Lower leg skin (tissue), 4 donors: ENCODE data around the gene RERE. TPM values are rescaled to one million over a fixed set of nuclear protein-coding genes. Genes with fewer than 3 reads are reported as not detected.

ENCODE experiments used
- DNase-seq, 2 donors: peaks; one replicate each; pipeline ENCODE4 v3.0.0-alpha.2; 2019; ENCODE audit warnings: low spot score in 2 of 2
- H3K4me3 ChIP-seq: fragments of 200-600 bp; sonication (generic); 2 replicates; pipeline ENCODE4 v1.5.1; 2017; ENCODE audit warnings: mild to moderate bottlenecking, low read depth; ENCODE audit not compliant: poor library complexity, severe bottlenecking
- CTCF ChIP-seq, 3 donors: fragments of 450-650 bp; IDR thresholded peaks; one replicate each; pipeline ENCODE4 v1.5.1; 2016; ENCODE audit warnings: antibody characterized with exemption in 3 of 3, mild to moderate bottlenecking in 3 of 3, moderate library complexity in 2 of 3
- POLR2A ChIP-seq, 2 donors: fragments of 450-650 bp; IDR thresholded peaks; one replicate each; pipeline ENCODE4 v1.6.1; 2016 to 2017; ENCODE audit warnings: antibody characterized with exemption in 2 of 2, mild to moderate bottlenecking in 1 of 2, moderate library complexity in 1 of 2
- WGBS, 2 donors: methylation state at CpG; one replicate each; pipeline ENCODE4 v1.1.5; 2018; 5-methylcytosine and 5-hydroxymethylcytosine counted together
- intact Hi-C: fragments of 100-400 bp; cut with DNase I; formaldehyde crosslinking; loops from one replicate; pipeline ENCODE4 v1.15.0; 2023; ENCODE audit warnings: low total_unique reads
- total RNA-seq, 4 donors: library from RNA; depleted of rRNA; stranded (reverse); fragments of >200 nt; gene quantifications; one replicate each; pipeline ENCODE4 v1.1.0, GENCODE V29; 2016

The RERE gene
- total RNA-seq, 4 donors from 2014 or later = 41.0 to 84.9 (median 76.8) TPM

- 69 to 76% methylated on average over 1 of the region's 1 CpG for WGBS, 2 donors
- intact Hi-C loops = no loop called here
- no peak for DNase-seq
- H3K4me3 ChIP-seq = no peak overlapping the region
- TF ChIP-seq CTCF (IDR thresholded peaks at IDR 0.05) = no peak
- TF ChIP-seq POLR2A (IDR thresholded peaks at IDR 0.05) = no peak
Measured at GRCh38 chr1:8533907-8534306, 283.5 kb downstream of the RERE start.

DNA sequence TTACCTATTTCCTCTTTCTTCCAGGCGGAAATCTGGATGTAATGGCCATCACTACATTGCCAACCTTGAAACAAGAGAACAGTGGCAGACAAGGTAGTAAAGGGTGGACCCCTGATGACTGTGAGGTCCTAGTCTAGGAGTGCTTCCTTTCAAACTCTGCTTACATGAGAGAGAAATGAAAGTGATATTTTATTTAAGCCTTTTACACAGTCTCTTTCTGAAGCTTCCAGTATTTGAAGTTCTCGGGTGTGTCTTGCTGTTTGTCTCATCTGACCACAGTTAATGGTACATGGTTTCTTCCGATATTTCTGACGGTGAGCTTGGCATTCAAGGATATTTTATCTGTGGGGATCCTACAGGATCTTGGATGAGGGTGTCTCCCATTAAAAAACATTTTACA lies 284.3 kb downstream of the RERE start:
- H3K4me3 ChIP-seq = no peak overlapping the region
- 71 to 80% methylated on average over 4 of the region's 4 CpGs for WGBS, 2 donors
- DNase-seq = no peak
- intact Hi-C loops = no loop called here
- TF ChIP-seq CTCF (IDR thresholded peaks at IDR 0.05) (no peak), POLR2A (IDR thresholded peaks at IDR 0.05) (no peak)

- no peak overlapping the region for H3K4me3 ChIP-seq
- no peak for DNase-seq
- intact Hi-C loops = no loop called here
- TF ChIP-seq POLR2A (IDR thresholded peaks at IDR 0.05) (no peak), CTCF (IDR thresholded peaks at IDR 0.05) (no peak)
- WGBS, 2 donors = 78 to 86% methylated on average over 3 of the region's 3 CpGs
Measured at GRCh38 chr1:8529901-8530300, 287.5 kb downstream of the RERE start.

DNA sequence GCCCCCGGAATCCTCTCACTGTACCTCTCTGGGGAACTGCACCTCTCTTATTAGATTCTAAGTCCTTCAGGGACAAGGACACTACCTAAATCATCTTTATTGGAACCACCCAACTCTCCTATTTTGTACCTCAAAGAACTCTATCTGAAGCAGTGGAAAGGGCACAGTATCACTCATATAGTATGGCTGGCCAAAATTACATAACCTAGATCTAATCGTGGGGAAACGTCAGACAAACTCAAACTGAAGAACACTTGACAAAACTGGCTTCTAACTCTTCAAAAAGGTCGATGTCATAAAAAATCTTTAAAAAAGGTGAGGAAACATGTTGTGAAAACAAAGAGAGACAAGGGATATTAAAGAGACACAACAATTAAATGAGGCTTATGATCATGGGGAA lies 289.5 kb downstream of the RERE start:
- WGBS, 2 donors = 32 to 49% methylated on average over 4 of the region's 4 CpGs
- TF ChIP-seq POLR2A (IDR thresholded peaks at IDR 0.05) (no peak), CTCF (IDR thresholded peaks at IDR 0.05) (no peak)
- H3K4me3 ChIP-seq = no peak overlapping the region
- DNase-seq = no peak
- intact Hi-C loops = no loop called here

DNA sequence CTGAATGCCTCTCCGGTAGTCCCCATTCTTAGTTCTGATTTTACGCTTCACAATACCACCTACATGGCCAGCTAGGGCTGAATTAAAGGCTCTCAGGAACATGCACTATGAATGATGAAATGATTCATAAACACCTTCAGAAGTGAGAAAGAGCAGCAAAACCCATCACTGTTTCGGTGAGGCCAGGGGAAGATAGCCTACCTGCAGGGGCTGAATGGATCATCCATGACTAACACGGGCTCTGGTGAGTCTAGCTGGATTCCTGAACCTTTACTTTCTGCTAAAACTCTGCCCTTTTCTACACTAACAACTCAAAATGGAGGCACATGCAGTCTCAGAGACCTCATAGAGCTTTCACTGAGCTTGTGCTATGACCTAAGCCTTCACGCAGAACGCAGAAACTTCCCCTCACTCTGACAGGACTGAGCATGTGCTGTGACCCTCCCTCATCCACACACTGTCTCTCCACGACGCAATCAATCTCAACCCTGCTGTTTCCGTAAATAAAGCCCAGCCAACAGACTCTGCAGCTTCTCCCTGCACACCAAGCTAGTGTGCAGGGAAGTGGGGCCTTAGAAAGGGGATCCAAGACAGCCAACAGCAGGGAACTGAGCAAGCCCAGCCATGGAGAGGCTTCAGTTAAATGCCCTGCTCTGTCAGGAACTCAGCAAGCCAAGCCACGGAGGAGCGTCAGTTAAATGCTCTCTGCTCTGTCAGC lies 291.7 kb downstream of the RERE start:
- H3K4me3 ChIP-seq = peak overlapping the region; percentile 27
- DNase-seq = peak; percentile 90 to 92
- intact Hi-C loops = no loop called here
- 0 to 1% methylated on average over 11 of the region's 11 CpGs for WGBS, 2 donors
- TF ChIP-seq POLR2A (IDR thresholded peaks at IDR 0.05) (no peak), CTCF (IDR thresholded peaks at IDR 0.05) (no peak)

- intact Hi-C loops = no loop called here
- DNase-seq = no peak
- 1 to 2% methylated on average over 6 of the region's 6 CpGs for WGBS, 2 donors
Measured at GRCh38 chr1:8525216-8525557, 292.3 kb downstream of the RERE start.

More at GRCh38 chr1:8525216-8525557, 292.3 kb downstream of the RERE start:
- TF ChIP-seq POLR2A (IDR thresholded peaks at IDR 0.05) (no peak), CTCF (IDR thresholded peaks at IDR 0.05) (no peak)
- H3K4me3 ChIP-seq = peak overlapping the region; percentile 27
